Measurements from ENCODE around the gene PITX2. TPM values are rescaled to one million over a fixed set of nuclear protein-coding genes. Genes with fewer than 3 reads are reported as not detected.

PITX2 gene
- total RNA-seq, 4 donors from 2014 or later, result not detected

GRCh38 chr4:110619463-110620247 is 3.2 kb downstream of the PITX2 start:
- WGBS, 2 donors, result 20 to 22% methylated on average over 35 of the region's 35 CpGs
- Histone ChIP-seq H3K9me3 (no peaks in the 10 kb centered on the region), H3K27me3 (peaks cover 95% of the 10 kb centered on the region), H3K4me3 (replicated peaks in 1 of 3) (no peak overlapping the region), H3K27ac (no peak overlapping the region), H3K4me1 (peaks cover 25 to 47% of the 10 kb centered on the region in 2 donors), H3K36me3 (no peaks in the 10 kb centered on the region)
- intact Hi-C loops (cut with DNase I), result no loop called here
- DNase-seq, result no peak
- TF ChIP-seq CTCF (IDR thresholded peaks at IDR 0.05) (no peak), POLR2A (IDR thresholded peaks at IDR 0.05) (no peak)

GRCh38 chr4:110618581-110619462 is 4.1 kb downstream of the PITX2 start:
- DNase-seq, result no peak
- H3K27ac ChIP-seq, result no peak overlapping the region
- intact Hi-C loops (cut with DNase I), result no loop called here
- H3K9me3 ChIP-seq, result no peaks in the 10 kb centered on the region
- H3K4me3 ChIP-seq (replicated peaks in 1 of 3), result no peak overlapping the region
- TF ChIP-seq POLR2A (IDR thresholded peaks at IDR 0.05), result no peak
- no peak for TF ChIP-seq CTCF (IDR thresholded peaks at IDR 0.05)
- peaks cover 25 to 47% of the 10 kb centered on the region in 2 donors for H3K4me1 ChIP-seq
- no peaks in the 10 kb centered on the region for H3K36me3 ChIP-seq
- 19 to 24% methylated on average over 39 to 45 of the region's 45 CpGs for WGBS, 2 donors
- H3K27me3 ChIP-seq, result peaks cover 94% of the 10 kb centered on the region

DNA sequence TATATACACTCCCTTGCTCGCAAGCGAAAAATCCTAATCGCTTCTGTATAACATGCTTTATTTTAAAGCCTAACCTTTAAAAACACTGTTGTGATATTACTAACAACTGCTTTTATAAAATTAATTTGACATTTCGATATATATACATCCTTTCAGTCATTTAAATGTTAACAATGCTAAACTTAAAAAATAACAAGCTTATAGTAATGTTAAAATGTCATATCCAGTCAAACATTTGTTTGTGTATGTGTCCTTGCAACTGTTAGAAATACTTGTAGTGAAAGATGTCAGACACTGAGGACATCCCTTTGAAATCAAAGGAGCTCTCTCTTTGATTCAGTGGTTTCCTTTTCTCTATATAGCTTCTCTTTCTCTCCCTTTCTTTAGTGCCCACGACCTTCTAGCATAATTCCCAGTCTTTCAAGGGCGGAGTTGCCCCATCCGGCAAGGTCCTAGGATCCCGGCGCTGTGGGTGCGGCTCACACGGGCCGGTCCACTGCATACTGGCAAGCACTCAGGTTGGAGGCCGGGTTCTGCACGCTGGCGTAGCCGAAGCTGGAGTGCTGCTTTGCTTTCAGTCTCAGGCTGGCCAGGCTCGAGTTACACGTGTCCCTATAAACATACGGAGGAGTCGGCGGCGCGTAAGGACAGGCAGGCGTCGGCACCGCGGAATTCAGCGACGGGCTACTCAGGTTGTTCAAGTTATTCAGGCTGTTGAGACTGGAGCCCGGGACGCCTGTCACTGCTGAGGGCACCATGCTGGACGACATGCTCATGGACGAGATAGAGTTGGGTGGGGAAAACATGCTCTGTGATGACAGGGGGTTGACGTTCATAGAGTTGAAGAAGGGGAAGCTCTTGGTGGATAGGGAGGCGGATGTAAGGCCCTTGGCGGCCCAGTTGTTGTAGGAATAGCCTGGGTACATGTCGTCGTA is 5.0 kb downstream of the PITX2 start:
- intact Hi-C loops (cut with DNase I), result no loop called here
- Histone ChIP-seq H3K36me3 (no peaks in the 10 kb centered on the region), H3K9me3 (no peaks in the 10 kb centered on the region), H3K27me3 (peaks cover 88% of the 10 kb centered on the region), H3K4me1 (peaks cover 22 to 44% of the 10 kb centered on the region in 2 donors), H3K4me3 (replicated peaks in 1 of 3) (no peak overlapping the region), H3K27ac (no peak overlapping the region)
- TF ChIP-seq CTCF (IDR thresholded peaks at IDR 0.05), result no peak
- no peak for TF ChIP-seq POLR2A (IDR thresholded peaks at IDR 0.05)
- 12 to 16% methylated on average over 38 of the region's 38 CpGs for WGBS, 2 donors
- peak; percentile 32 to 51 for DNase-seq

DNA sequence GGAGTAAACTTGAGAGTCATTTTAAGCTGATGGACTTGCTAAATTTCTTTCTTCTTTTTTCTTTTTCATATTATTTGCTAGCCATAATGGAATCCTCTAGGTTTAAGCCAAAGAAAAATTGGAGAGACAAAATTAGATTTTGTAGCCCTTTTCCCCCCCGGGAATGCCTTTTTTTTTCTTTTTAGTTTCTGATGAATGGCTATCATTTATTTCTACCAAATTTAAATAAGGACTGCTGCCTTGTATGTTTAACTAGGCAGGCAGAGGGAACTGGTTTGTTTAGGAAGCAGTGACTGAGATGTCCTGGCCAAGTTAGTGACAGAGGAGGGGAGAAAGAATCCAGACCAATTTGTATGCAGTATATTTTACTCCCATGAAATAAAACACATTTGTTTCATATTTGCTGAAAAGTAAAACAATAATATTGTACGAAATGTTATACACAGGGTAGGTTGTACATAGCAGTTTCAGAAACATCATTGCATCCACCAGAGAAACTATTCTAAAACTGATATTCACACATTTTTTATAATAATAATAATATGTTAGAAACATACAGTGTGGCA is 5.7 kb downstream of the PITX2 start:
- Histone ChIP-seq H3K36me3 (no peaks in the 10 kb centered on the region), H3K4me3 (replicated peaks in 1 of 3) (no peak overlapping the region), H3K4me1 (peaks cover 14 to 37% of the 10 kb centered on the region in 2 donors), H3K9me3 (no peaks in the 10 kb centered on the region), H3K27me3 (peaks cover 84% of the 10 kb centered on the region), H3K27ac (no peak overlapping the region)
- no peak for DNase-seq
- no peak for TF ChIP-seq POLR2A (IDR thresholded peaks at IDR 0.05)
- WGBS, 2 donors, result 27 to 39% methylated on average over 2 of the region's 2 CpGs
- intact Hi-C loops (cut with DNase I), result no loop called here

Measured in thyroid gland (tissue), 4 donors.